ENCODE results near the gene GLP1R. TPM values are rescaled to one million over a fixed set of nuclear protein-coding genes. Genes with fewer than 3 reads are reported as not detected.

GLP1R gene
- total RNA-seq, 1 experiment from 2014 or later = 10.2 TPM

DNA sequence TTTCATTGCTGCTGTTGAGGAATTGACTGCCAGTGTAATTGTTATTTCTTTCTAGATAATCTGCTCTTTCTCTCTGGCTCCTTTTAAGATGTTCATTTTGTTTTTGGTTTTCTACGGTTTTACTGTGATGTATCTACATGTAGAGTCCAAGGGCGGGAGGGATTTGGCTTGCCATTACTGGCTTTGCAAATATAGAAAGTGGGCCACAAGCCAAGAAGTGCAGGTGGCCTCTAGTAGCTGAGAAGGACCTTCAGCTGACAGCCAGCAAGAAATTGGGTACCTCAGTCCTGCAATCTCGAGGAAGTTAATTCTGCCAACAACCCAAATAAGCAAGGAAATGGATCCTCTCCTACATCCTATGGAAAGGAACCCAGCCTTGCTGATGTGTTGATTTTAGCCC lies 42.8 kb upstream of the GLP1R start:
- CTCF ChIA-PET = interaction anchor here (0.7 to 1.1 kb wide), 2 partner anchors 9 to 22 kb away, joined by 3 read pairs; no protein-coding TSS in a partner anchor
- TF ChIP-seq, protein P1, sequence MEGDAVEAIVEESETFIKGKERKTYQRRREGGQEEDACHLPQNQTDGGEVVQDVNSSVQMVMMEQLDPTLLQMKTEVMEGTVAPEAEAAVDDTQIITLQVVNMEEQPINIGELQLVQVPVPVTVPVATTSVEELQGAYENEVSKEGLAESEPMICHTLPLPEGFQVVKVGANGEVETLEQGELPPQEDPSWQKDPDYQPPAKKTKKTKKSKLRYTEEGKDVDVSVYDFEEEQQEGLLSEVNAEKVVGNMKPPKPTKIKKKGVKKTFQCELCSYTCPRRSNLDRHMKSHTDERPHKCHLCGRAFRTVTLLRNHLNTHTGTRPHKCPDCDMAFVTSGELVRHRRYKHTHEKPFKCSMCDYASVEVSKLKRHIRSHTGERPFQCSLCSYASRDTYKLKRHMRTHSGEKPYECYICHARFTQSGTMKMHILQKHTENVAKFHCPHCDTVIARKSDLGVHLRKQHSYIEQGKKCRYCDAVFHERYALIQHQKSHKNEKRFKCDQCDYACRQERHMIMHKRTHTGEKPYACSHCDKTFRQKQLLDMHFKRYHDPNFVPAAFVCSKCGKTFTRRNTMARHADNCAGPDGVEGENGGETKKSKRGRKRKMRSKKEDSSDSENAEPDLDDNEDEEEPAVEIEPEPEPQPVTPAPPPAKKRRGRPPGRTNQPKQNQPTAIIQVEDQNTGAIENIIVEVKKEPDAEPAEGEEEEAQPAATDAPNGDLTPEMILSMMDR (IDR thresholded peaks at IDR 0.05; ENCODE audit: unreplicated experiment) = no peak
- no TSS peak for BruUV-seq (replicated peaks)
- Mint-ChIP-seq H3K4me3 (ENCODE audit: low read depth, unreplicated experiment) (no peak overlapping the region), H3K36me3 (ENCODE audit: insufficient read depth, unreplicated experiment) (no peaks in the 10 kb centered on the region), H3K27me3 (ENCODE audit: unreplicated experiment) (peaks cover 68% of the 10 kb centered on the region), H3K9me3 (ENCODE audit: low read depth, unreplicated experiment) (no peaks in the 10 kb centered on the region), H3K27ac (ENCODE audit: unreplicated experiment) (no peak overlapping the region), H3K4me1 (ENCODE audit: low read depth, unreplicated experiment) (no peaks in the 10 kb centered on the region)
- no peak for DNase-seq
- intact Hi-C loops (cut with micrococcal nuclease; ENCODE audit: unreplicated experiment) = no loop called here

- Mint-ChIP-seq H3K27ac (ENCODE audit: unreplicated experiment) (no peak overlapping the region), H3K4me1 (ENCODE audit: low read depth, unreplicated experiment) (no peaks in the 10 kb centered on the region), H3K9me3 (ENCODE audit: low read depth, unreplicated experiment) (no peaks in the 10 kb centered on the region), H3K27me3 (ENCODE audit: unreplicated experiment) (peaks cover 70% of the 10 kb centered on the region), H3K4me3 (ENCODE audit: low read depth, unreplicated experiment) (no peak overlapping the region), H3K36me3 (ENCODE audit: insufficient read depth, unreplicated experiment) (no peaks in the 10 kb centered on the region)
- CTCF ChIA-PET = interaction anchor here (0.6 to 1.3 kb wide), 2 partner anchors 34 to 55 kb away, joined by 4 read pairs; no protein-coding TSS in a partner anchor
- no TSS peak for BruUV-seq (replicated peaks)
- TF ChIP-seq, protein P1 (IDR thresholded peaks at IDR 0.05; ENCODE audit: unreplicated experiment) = no peak
- intact Hi-C loops (cut with micrococcal nuclease; ENCODE audit: unreplicated experiment) = no loop called here
- no peak for DNase-seq
Observed at GRCh38 chr6:39007575-39007974, 41.0 kb upstream of the GLP1R start.

DNA sequence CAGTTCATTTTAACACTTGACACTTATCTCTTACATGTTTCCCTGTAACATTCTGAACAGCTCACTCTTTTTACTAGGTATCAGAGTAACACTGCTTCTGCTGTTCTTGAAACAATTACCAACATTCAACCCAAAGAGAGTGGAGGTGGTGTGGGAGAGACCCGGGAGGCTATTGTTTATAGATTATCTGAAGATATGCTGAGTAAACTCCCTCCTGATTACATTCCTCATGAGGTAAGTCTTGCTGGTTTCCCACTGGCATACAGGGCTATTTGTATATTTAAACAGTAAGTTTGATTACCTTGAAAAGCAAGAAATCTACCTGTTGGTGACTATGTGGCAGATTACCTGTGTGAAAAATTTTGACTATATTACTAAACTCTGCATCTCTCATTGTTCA lies 39.8 kb upstream of the GLP1R start:
- Mint-ChIP-seq H3K9me3 (ENCODE audit: low read depth, unreplicated experiment) (no peaks in the 10 kb centered on the region), H3K4me1 (ENCODE audit: low read depth, unreplicated experiment) (no peaks in the 10 kb centered on the region)

DNA sequence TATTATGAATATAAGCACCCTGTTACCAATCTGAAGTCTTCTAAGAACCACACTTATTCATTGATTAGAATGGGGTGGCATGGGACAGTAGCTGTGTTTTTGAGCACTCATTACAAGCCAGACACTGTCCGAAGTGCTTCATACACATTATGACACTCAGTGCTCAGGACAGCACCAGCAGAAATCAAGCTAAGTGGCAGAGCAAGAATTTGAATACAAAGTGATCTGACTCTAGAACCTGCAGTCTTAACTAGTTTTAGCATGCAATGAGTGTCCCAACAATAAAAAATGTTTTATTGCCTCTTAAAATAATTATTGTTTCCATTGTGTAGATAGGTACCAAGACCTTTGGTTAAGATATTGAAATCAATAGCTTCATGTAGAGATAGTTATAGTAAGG lies 39.1 kb upstream of the GLP1R start:
- no peak for DNase-seq
- Mint-ChIP-seq H3K4me3 (ENCODE audit: low read depth, unreplicated experiment) (no peak overlapping the region), H3K27me3 (ENCODE audit: unreplicated experiment) (peaks cover 89% of the 10 kb centered on the region), H3K27ac (ENCODE audit: unreplicated experiment) (no peak overlapping the region), H3K9me3 (ENCODE audit: low read depth, unreplicated experiment) (no peaks in the 10 kb centered on the region), H3K36me3 (ENCODE audit: insufficient read depth, unreplicated experiment) (no peaks in the 10 kb centered on the region), H3K4me1 (ENCODE audit: low read depth, unreplicated experiment) (no peaks in the 10 kb centered on the region)
- TF ChIP-seq, protein P1 (IDR thresholded peaks at IDR 0.05; ENCODE audit: unreplicated experiment) = no peak
- intact Hi-C loops (cut with micrococcal nuclease; ENCODE audit: unreplicated experiment) = no loop called here
- CTCF ChIA-PET = interaction anchor here (0.5 to 0.7 kb wide), 2 partner anchors 16 to 301 kb away, joined by 4 to 5 read pairs; no protein-coding TSS in a partner anchor
- BruUV-seq (replicated peaks) = no TSS peak

More for the DNA sequence above, 39.8 kb upstream of the GLP1R start:
- Mint-ChIP-seq H3K27ac (ENCODE audit: unreplicated experiment) (no peak overlapping the region), H3K36me3 (ENCODE audit: insufficient read depth, unreplicated experiment) (no peaks in the 10 kb centered on the region), H3K27me3 (ENCODE audit: unreplicated experiment) (peaks cover 82% of the 10 kb centered on the region), H3K4me3 (ENCODE audit: low read depth, unreplicated experiment) (no peak overlapping the region)
- no TSS peak for BruUV-seq (replicated peaks)
- no peak for DNase-seq
- intact Hi-C loops (cut with micrococcal nuclease; ENCODE audit: unreplicated experiment) = no loop called here
- TF ChIP-seq, protein P1 (IDR thresholded peaks at IDR 0.05; ENCODE audit: unreplicated experiment) = no peak
- CTCF ChIA-PET = interaction anchor here (1.3 kb wide), 1 partner anchor 35 kb away, joined by 4 read pairs; no protein-coding TSS in a partner anchor
